RWPE1 (cell line): ENCODE measurements around the gene MKRN1.
"Not testable (repeated sequence)": the region's sequence is repeated elsewhere in the genome, so short reads cannot be mapped to it uniquely, and the experiment has no call there.

Experiments used
- CTCF ChIA-PET: fragments of 350-600 bp; sonication (Branson Sonifier 250); formaldehyde crosslinking; extraction: SDS; loops from one replicate; lab custom pipeline; 2021; lab: Yijun Ruan, JAX
- POLR2A ChIA-PET: fragments of 400-600 bp; formaldehyde crosslinking; extraction: SDS; loops from one replicate; lab custom pipeline; 2020; ENCODE audit warnings: antibody characterized with exemption; ENCODE audit not compliant: low non-redundant PET; lab: Yijun Ruan, JAX
- DNase-seq: peaks from one replicate; pipeline ENCODE4 v3.0.0; 2012; ENCODE audit warnings: low spot score
- H3K27ac ChIP-seq: fragments of 450-650 bp; 2 replicates; pipeline ENCODE4 v1.5.1; 2017
- TF ChIP-seq, protein P1 (sequence below): fragments of 450-650 bp; conservative IDR thresholded peaks from 2 replicates; pipeline ENCODE4 v1.5.1; 2017; ENCODE audit warnings: low read depth, mild to moderate bottlenecking

MKRN1 gene

DNA sequence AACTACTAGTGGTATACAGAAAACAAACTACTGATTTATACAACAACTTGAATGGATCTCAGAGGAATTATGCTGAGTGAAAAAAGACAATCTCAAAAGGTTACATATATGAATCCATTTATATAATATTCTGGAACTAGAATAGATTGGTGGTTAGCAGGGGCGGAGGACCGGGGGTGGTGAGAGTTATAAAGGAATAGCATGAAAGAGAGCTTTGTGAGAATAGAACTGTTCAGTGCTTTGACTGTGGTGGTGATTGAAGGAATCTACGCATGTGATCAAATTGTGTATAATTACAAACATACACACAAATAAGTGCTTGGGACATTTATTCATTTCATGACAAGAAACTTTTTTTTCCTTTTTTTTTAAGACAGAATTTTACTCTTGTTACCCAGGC is 55.8 kb downstream of the MKRN1 start:
- CTCF ChIA-PET, result no interaction called here
- no peak for DNase-seq
- H3K27ac ChIP-seq, result no peak overlapping the region
- TF ChIP-seq, protein P1, sequence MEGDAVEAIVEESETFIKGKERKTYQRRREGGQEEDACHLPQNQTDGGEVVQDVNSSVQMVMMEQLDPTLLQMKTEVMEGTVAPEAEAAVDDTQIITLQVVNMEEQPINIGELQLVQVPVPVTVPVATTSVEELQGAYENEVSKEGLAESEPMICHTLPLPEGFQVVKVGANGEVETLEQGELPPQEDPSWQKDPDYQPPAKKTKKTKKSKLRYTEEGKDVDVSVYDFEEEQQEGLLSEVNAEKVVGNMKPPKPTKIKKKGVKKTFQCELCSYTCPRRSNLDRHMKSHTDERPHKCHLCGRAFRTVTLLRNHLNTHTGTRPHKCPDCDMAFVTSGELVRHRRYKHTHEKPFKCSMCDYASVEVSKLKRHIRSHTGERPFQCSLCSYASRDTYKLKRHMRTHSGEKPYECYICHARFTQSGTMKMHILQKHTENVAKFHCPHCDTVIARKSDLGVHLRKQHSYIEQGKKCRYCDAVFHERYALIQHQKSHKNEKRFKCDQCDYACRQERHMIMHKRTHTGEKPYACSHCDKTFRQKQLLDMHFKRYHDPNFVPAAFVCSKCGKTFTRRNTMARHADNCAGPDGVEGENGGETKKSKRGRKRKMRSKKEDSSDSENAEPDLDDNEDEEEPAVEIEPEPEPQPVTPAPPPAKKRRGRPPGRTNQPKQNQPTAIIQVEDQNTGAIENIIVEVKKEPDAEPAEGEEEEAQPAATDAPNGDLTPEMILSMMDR, result no peak
- POLR2A ChIA-PET, result no interaction called here

DNA sequence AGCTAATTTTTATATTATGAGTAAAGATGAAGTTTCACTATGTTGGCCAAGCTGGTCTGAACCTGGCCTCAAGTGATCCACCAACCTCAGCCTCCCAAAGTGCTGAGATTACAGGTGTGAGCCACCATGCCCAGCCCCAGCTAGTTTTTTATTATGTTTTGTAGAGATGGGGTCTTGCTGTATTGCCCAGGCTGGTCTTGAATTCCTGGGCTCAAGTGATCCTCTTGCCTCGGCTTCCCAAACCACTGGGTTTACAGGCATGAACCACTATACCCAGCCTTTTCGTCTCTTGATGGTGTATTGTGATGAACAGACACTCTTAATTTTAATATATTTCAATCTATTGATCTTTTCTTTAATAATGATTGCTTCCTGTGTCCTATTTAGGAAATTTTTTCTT is 57.8 kb downstream of the MKRN1 start:
- DNase-seq, result no peak
- POLR2A ChIA-PET, result no interaction called here
- no peak overlapping the region for H3K27ac ChIP-seq
- CTCF ChIA-PET, result no interaction called here
- TF ChIP-seq, protein P1, result no peak

DNA sequence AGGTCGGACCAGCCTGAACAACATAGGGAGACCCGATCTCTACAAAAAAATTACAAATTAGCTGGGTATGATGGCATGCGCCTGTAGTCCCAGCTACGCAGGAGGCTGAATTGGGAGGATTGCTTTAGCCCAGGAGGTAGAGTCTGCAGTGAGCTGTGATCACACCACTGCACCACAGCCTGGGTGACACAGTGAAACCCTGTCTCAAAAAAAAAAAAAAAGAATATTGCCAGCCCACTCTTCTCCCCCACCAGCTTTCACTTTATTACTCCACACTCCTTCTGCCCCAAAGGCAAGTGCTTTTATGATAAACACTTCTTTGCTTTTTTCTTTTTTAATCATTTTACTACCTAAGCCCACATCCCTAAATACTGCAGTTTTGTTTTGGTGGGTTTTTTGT is 60.7 kb downstream of the MKRN1 start:
- POLR2A ChIA-PET, result no interaction called here

DNA sequence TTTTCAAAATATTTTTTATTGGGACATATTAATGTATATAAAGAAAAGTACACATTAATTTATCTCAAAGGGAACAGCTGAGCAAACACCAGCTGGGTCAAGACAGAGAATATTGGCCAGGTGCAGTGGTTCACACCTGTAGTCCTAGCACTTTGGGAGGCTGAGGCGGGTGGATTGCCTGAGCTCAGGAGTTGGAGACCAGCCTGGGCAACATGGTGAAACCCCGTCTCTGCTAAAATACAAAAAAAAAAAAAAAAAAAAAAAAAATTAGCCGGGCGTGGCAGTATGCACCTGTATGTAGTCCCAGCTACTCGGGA is 61.2 kb downstream of the MKRN1 start:
- POLR2A ChIA-PET, CTCF ChIA-PET: not testable (repeated sequence)

More for the DNA sequence above, 60.7 kb downstream of the MKRN1 start:
- no peak overlapping the region for H3K27ac ChIP-seq
- TF ChIP-seq, protein P1, result no peak
- no peak for DNase-seq
- CTCF ChIA-PET, result no interaction called here

DNA sequence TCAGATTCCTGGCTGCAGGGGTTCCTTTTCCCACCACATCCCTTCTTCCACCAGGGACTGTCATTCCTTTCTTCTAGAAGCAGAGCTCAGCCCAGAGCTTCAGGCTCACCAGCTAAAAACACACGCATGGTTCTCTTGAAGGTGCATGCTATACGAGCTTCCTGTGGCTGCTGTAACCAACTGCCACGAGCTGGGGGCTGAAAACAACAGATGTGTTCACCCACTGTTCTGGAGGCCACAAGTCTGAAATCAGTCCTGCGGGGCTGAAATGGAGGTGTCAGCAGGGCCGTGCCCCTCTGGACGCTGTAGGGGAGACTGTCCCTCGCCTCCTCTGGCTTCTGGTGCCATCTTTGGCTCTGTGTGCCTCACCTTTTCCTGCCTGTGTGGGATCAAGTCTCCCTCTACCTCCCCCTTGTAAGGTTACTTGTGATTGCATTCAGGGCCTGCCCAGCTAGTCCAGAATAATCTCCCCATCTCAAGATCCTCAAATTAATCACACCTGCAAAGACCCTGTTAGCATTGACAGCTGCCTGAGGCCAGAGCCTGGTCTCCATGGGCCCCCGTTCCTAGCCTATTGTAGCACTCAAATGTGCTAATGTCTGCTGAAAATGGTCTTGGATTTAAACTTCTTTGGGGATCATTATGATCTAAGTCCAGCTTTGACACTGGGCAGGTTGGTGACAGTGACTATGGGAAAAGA is 61.7 kb downstream of the MKRN1 start:
- DNase-seq, result no peak
- POLR2A ChIA-PET, result no interaction called here
- CTCF ChIA-PET, result interaction anchor here (0.6 kb wide), 1 partner anchor 67 kb away, joined by 6 read pairs; no protein-coding TSS in a partner anchor
- TF ChIP-seq, protein P1, result no peak
- no peak overlapping the region for H3K27ac ChIP-seq

More for the DNA sequence above, 61.2 kb downstream of the MKRN1 start:
- DNase-seq, H3K27ac ChIP-seq: not testable (repeated sequence)

DNA sequence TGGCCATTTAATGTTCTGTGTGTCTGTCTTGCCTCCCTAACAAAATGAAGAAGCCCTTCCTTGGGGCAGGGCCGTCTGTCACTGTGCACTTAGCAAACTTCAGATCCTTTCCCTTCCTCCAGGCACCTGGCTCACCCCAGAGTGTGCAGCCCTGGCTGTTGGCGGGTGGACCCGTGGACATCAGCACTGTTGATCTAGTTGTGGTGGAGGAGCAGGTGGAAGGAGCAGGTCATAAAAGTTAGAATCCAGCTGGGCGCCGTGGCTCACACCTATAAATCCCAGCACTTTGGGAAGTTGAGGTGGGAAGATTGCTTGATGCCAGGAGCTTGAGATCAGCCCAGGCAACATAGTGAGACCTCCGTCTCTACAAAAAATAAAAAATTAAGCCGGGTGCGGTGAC is 62.7 kb downstream of the MKRN1 start:
- ChIA-PET POLR2A (no interaction called here), CTCF (no interaction called here)
- no peak for DNase-seq

DNA sequence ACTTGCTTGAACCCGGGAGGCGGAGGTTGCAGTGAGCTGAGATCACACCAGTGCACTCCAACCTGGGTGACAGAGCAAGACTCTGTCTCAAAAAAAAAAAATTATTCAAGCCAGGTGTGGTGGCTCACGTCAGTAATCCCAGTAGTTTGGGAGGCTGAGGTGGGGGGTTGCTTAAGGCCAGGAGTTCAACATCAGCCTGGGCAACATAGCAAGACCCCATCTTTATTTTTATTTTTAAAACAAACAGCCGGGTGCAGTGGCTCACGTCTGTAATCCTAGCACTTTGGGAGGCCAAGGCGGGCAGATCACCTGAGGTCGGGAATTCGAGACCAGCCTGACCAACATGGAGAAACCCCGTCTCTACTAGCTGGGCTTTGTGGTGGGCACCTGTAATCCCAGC is 63.5 kb downstream of the MKRN1 start:
- POLR2A ChIA-PET, H3K27ac ChIP-seq, DNase-seq, CTCF ChIA-PET: not testable (repeated sequence)

More for the DNA sequence above, 62.7 kb downstream of the MKRN1 start:
- no peak overlapping the region for H3K27ac ChIP-seq
- TF ChIP-seq, protein P1, result no peak
